Liver (tissue), 9 donors: ENCODE results near the gene EYA3. TPM values are rescaled to one million over a fixed set of nuclear protein-coding genes. Genes with fewer than 3 reads are reported as not detected.

Experiments used
- DNase-seq: peaks from one replicate; pipeline ENCODE4 v3.0.0-alpha.2; 2017; ENCODE audit warnings: low spot score
- H3K27ac ChIP-seq, 2 donors: one replicate each; pipeline ENCODE4 v1.7.0; 2013; ENCODE audit warnings: inconsistent platforms in 2 of 2, low read length in 2 of 2, control low read depth in 1 of 2, low read depth in 1 of 2, mild to moderate bottlenecking in 1 of 2
- H3K27me3 ChIP-seq, 4 donors: one replicate each; pipeline versions ENCODE4 v1.6.1 to v1.7.0; 2013; ENCODE audit warnings: low read length in 3 of 4, inconsistent platforms in 1 of 4, mild to moderate bottlenecking in 1 of 4, moderate library complexity in 1 of 4; ENCODE audit not compliant: control insufficient read depth in 4 of 4, insufficient read depth in 4 of 4
- H3K36me3 ChIP-seq, 4 donors: one replicate each; pipeline versions ENCODE4 v1.6.1 to v1.7.0; 2013; ENCODE audit warnings: low read length in 3 of 4, mild to moderate bottlenecking in 3 of 4, low read depth in 1 of 4, moderate library complexity in 1 of 4; ENCODE audit not compliant: control insufficient read depth in 4 of 4, insufficient read depth in 3 of 4
- H3K4me1 ChIP-seq, 4 donors: one replicate each; pipeline versions ENCODE4 v1.6.1 to v1.7.0; 2013; ENCODE audit warnings: low read length in 3 of 4, mild to moderate bottlenecking in 3 of 4, moderate library complexity in 1 of 4; ENCODE audit not compliant: control insufficient read depth in 4 of 4, insufficient read depth in 4 of 4
- H3K4me3 ChIP-seq, 3 donors: one replicate each; pipeline versions ENCODE4 v1.6.1 to v1.7.0; 2013; ENCODE audit warnings: low read length in 3 of 3, control low read depth in 1 of 3, low read depth in 1 of 3, mild to moderate bottlenecking in 1 of 3
- H3K9ac ChIP-seq, 2 donors: one replicate each; pipeline ENCODE4 v1.7.0; 2013; ENCODE audit warnings: low read length in 2 of 2, mild to moderate bottlenecking in 2 of 2, moderate library complexity in 2 of 2, control low read depth in 1 of 2, low read depth in 1 of 2
- H3K9me3 ChIP-seq, 4 donors: one replicate each; pipeline versions ENCODE4 v1.6.1 to v1.7.0; 2013; ENCODE audit warnings: low read length in 3 of 4; ENCODE audit not compliant: control insufficient read depth in 4 of 4
- ATF3 ChIP-seq: IDR thresholded peaks from 2 replicates; pipeline ENCODE4 v1.6.1; 2016; ENCODE audit warnings: antibody characterized with exemption
- EGR1 ChIP-seq, 2 donors: IDR thresholded peaks; 2 replicates each; pipeline ENCODE4 v1.6.1; 2016 to 2018; ENCODE audit warnings: antibody characterized with exemption in 2 of 2, low read depth in 2 of 2
- GABPA ChIP-seq, 2 donors: IDR thresholded peaks in 1 of 2; conservative IDR thresholded peaks in 1 of 2; 2 replicates each; pipeline ENCODE4 v1.6.1; 2016; ENCODE audit warnings: antibody characterized with exemption in 2 of 2, mild to moderate bottlenecking in 1 of 2, moderate library complexity in 1 of 2
- HNF4A ChIP-seq, 2 donors: conservative IDR thresholded peaks; 2 replicates each; pipeline ENCODE4 v1.6.1; 2016; ENCODE audit warnings: antibody characterized with exemption in 2 of 2, mild to moderate bottlenecking in 2 of 2
- HNF4G ChIP-seq: IDR thresholded peaks from 2 replicates; pipeline ENCODE4 v1.6.1; 2016; ENCODE audit warnings: antibody characterized with exemption
- JUND ChIP-seq, 2 donors: IDR thresholded peaks; 2 replicates each; pipeline ENCODE4 v1.6.1; 2016; ENCODE audit warnings: antibody characterized with exemption in 2 of 2
- NR2F2 ChIP-seq: IDR thresholded peaks from 2 replicates; pipeline ENCODE4 v1.6.1; 2016; ENCODE audit warnings: antibody characterized with exemption
- RAD21 ChIP-seq, 2 donors: IDR thresholded peaks; 2 replicates each; pipeline ENCODE4 v1.6.1; 2016; ENCODE audit warnings: antibody characterized with exemption in 2 of 2, mild to moderate bottlenecking in 2 of 2
- REST ChIP-seq: IDR thresholded peaks from 2 replicates; pipeline ENCODE4 v1.6.1; 2016; ENCODE audit warnings: antibody characterized with exemption, mild to moderate bottlenecking
- RXRA ChIP-seq, 2 donors: IDR thresholded peaks; 2 replicates each; pipeline ENCODE4 v1.6.1; 2017 to 2018; ENCODE audit warnings: antibody characterized with exemption in 2 of 2, mild to moderate bottlenecking in 1 of 2
- SP1 ChIP-seq: IDR thresholded peaks from 2 replicates; pipeline ENCODE4 v1.6.1; 2018; ENCODE audit warnings: antibody characterized with exemption, mild to moderate bottlenecking
- TAF1 ChIP-seq: conservative IDR thresholded peaks from 2 replicates; pipeline ENCODE4 v1.6.1; 2016; ENCODE audit warnings: antibody characterized with exemption, mild to moderate bottlenecking
- YY1 ChIP-seq: IDR thresholded peaks from 2 replicates; pipeline ENCODE4 v1.6.1; 2016; ENCODE audit warnings: antibody characterized with exemption, mild to moderate bottlenecking
- ZBTB33 ChIP-seq: IDR thresholded peaks from 2 replicates; pipeline ENCODE4 v1.6.1; 2016; ENCODE audit warnings: antibody characterized with exemption
- WGBS: extraction: QIAGEN DNeasy Blood & Tissue Kit; methylation state at CpG from one replicate; pipeline ENCODE4 v1.1.7; 2013; 5-methylcytosine and 5-hydroxymethylcytosine counted together
- polyA plus RNA-seq, 2 donors: library from polyadenylated mRNA; stranded (reverse) in 1 of 2; unstranded in 1 of 2; fragments of 200-250 nt in 1 of 2; fragments of >200 nt in 1 of 2; fragmentation: Nextera tagmentation in 1 of 2; extraction: Ambion mirVana in 1 of 2; gene quantifications; one replicate each; pipeline versions ENCODE4 v1.2.1 to v1.2.3, GENCODE V29; 2013 to 2015
- total RNA-seq, 2 donors: library from RNA; depleted of rRNA; stranded (reverse); fragments of >200 nt; gene quantifications; one replicate each; pipeline ENCODE4 v1.2.3, GENCODE V29; 2014
- donor health status: healthy.
- donor health status: healthy.
- donor health status: healthy.
- donor health status: healthy.
- donor health status: healthy.

EYA3 gene
- total and polyA plus RNA-seq, 4 donors = 3.6 to 12.6 (median 6.0) TPM

GRCh38 chr1:28109639-28110038 lies 21.2 kb upstream of the EYA3 start:
- Histone ChIP-seq H3K9ac (no peak overlapping the region), H3K4me1 (no peaks in the 10 kb centered on the region), H3K27me3 (no peaks in the 10 kb centered on the region), H3K4me3 (no peak overlapping the region), H3K36me3 (no peaks in the 10 kb centered on the region), H3K27ac (no peak overlapping the region), H3K9me3 (no peaks in the 10 kb centered on the region)
- WGBS = 87% methylated on average over 3 of the region's 3 CpGs
- DNase-seq = no peak
- no peak for TF ChIP-seq GABPA (IDR thresholded peaks at IDR 0.05 in 1 of 2, conservative IDR thresholded peaks at IDR 0.05 in 1 of 2)
- no peak for TF ChIP-seq NR2F2
- no peak for TF ChIP-seq HNF4G
- TF ChIP-seq JUND (IDR thresholded peaks at IDR 0.05) = no peak
- no peak for TF ChIP-seq HNF4A (conservative IDR thresholded peaks at IDR 0.05)
- no peak for TF ChIP-seq ZBTB33
- no peak for TF ChIP-seq EGR1 (IDR thresholded peaks at IDR 0.05; ENCODE audit: low read depth in 2 of 2)
- TF ChIP-seq RXRA (IDR thresholded peaks at IDR 0.05) = no peak
- no peak for TF ChIP-seq REST
- TF ChIP-seq YY1 = no peak
- no peak for TF ChIP-seq ATF3

GRCh38 chr1:28108001-28108400 lies 19.6 kb upstream of the EYA3 start:
- TF ChIP-seq RAD21 (IDR thresholded peaks at IDR 0.05) = no peak
- no peak for TF ChIP-seq SP1
- TF ChIP-seq RXRA (IDR thresholded peaks at IDR 0.05) = no peak
- TF ChIP-seq HNF4A (conservative IDR thresholded peaks at IDR 0.05) = no peak
- H3K4me1 ChIP-seq = peaks cover 0 to 2% (median 0%) of the 10 kb centered on the region in 4 donors
- 97% methylated on average over 2 of the region's 2 CpGs for whole genome bisulfite sequencing
- DNase-seq = no peak
- no peak overlapping the region for H3K9ac ChIP-seq
- H3K9me3 ChIP-seq = no peaks in the 10 kb centered on the region
- H3K27ac ChIP-seq = no peak overlapping the region
- no peak overlapping the region for H3K4me3 ChIP-seq
- H3K36me3 ChIP-seq = no peaks in the 10 kb centered on the region
- no peaks in the 10 kb centered on the region for H3K27me3 ChIP-seq

GRCh38 chr1:28104866-28105467 lies 16.6 kb upstream of the EYA3 start:
- DNase-seq = no peak
- Histone ChIP-seq H3K9me3 (no peaks in the 10 kb centered on the region), H3K27me3 (no peaks in the 10 kb centered on the region), H3K36me3 (no peaks in the 10 kb centered on the region), H3K4me3 (no peak overlapping the region), H3K27ac (no peak overlapping the region), H3K9ac (no peak overlapping the region), H3K4me1 (peaks cover 0 to 2% (median 0%) of the 10 kb centered on the region in 4 donors)
- 41% methylated on average over 11 of the region's 11 CpGs for WGBS
- TF ChIP-seq YY1 = no peak
- TF ChIP-seq ATF3 = no peak
- TF ChIP-seq SP1 = no peak
- no peak for TF ChIP-seq ZBTB33
- no peak for TF ChIP-seq HNF4A (conservative IDR thresholded peaks at IDR 0.05)
- TF ChIP-seq TAF1 = no peak
